GM19239 (cell line): Measurements from ENCODE around the gene ARHGEF39.

Source experiments
- DNase-seq: peaks from one replicate; pipeline ENCODE4 v3.0.0; 2011; ENCODE audit warnings: low spot score; ENCODE audit not compliant: insufficient read length
- FAIRE-seq: peaks from 2 replicates; lab custom pipeline; 2011; peaks lifted over from hg19 to GRCh38; lab: Jason Lieb, UNC

The ARHGEF39 gene

GRCh38 chr9:35691757-35692301 lies 26.8 kb upstream of the ARHGEF39 start:
- FAIRE-seq (no peak), DNase-seq (no peak)

- DNase-seq (no peak), FAIRE-seq (no peak)
Measured at GRCh38 chr9:35691334-35691650, 26.3 kb upstream of the ARHGEF39 start.

GRCh38 chr9:35690614-35691333 lies 25.8 kb upstream of the ARHGEF39 start:
- FAIRE-seq (no peak), DNase-seq (peak; percentile 30)

- no peak for FAIRE-seq
- peak; percentile 56 for DNase-seq
Measured at GRCh38 chr9:35690294-35690613, 25.3 kb upstream of the ARHGEF39 start.

- no peak for DNase-seq
- no peak for FAIRE-seq
Measured at GRCh38 chr9:35689542-35690293, 24.7 kb upstream of the ARHGEF39 start, which contains the start of gene TPM2. Gene TPM2 (minus strand): TSS chr9:35689925. CDS start chr9:35689817, 108 bp downstream.

GRCh38 chr9:35688558-35689541 lies 23.9 kb upstream of the ARHGEF39 start:
- FAIRE-seq (no peak), DNase-seq (no peak)

- FAIRE-seq (no peak), DNase-seq (no peak)
Measured at GRCh38 chr9:35687972-35688557, 23.1 kb upstream of the ARHGEF39 start.

- no peak for DNase-seq
- no peak for FAIRE-seq
Measured at GRCh38 chr9:35687306-35687705, 22.3 kb upstream of the ARHGEF39 start.

- FAIRE-seq (no peak), DNase-seq (no peak)
Measured at GRCh38 chr9:35686222-35687203, 21.5 kb upstream of the ARHGEF39 start.

GRCh38 chr9:35685506-35685905 lies 20.5 kb upstream of the ARHGEF39 start:
- DNase-seq: no peak
- no peak for FAIRE-seq

- FAIRE-seq: no peak
- DNase-seq: no peak
Measured at GRCh38 chr9:35684921-35685320, 19.9 kb upstream of the ARHGEF39 start.

GRCh38 chr9:35683323-35683722 lies 18.3 kb upstream of the ARHGEF39 start:
- DNase-seq (no peak), FAIRE-seq (no peak)

GRCh38 chr9:35682520-35683315 lies 17.7 kb upstream of the ARHGEF39 start:
- DNase-seq (no peak), FAIRE-seq (no peak)

- FAIRE-seq (no peak), DNase-seq (no peak)
Measured at GRCh38 chr9:35682051-35682450, 17.1 kb upstream of the ARHGEF39 start.

- no peak for FAIRE-seq
Measured at GRCh38 chr9:35681341-35682002, 16.5 kb upstream of the ARHGEF39 start.

GRCh38 chr9:35680331-35681105 lies 15.5 kb upstream of the ARHGEF39 start:
- peak; percentile 44 for DNase-seq
- FAIRE-seq: peak; percentile 74

More at GRCh38 chr9:35681341-35682002, 16.5 kb upstream of the ARHGEF39 start:
- no peak for DNase-seq
